Neural progenitor cell (in vitro differentiated cells): ENCODE measurements around the gene CYBA.

Experiments used
- CTCF ChIP-seq: fragments of 200-600 bp; sonication (generic); IDR thresholded peaks from 2 replicates; pipeline ENCODE4 v1.5.1; 2017; ENCODE audit warnings: antibody characterized with exemption, mild to moderate bottlenecking
- EZH2 ChIP-seq: fragments of 200-600 bp; sonication (generic); IDR thresholded peaks from 2 replicates; pipeline ENCODE4 v1.6.1; 2017; ENCODE audit warnings: antibody characterized with exemption, mild to moderate bottlenecking, moderate library complexity
- EZH2phosphoT487 ChIP-seq: fragments of 200-600 bp; sonication (generic); IDR thresholded peaks from 2 replicates; pipeline ENCODE4 v1.6.1; 2017; ENCODE audit warnings: antibody characterized with exemption

GRCh38 chr16:88676502-88677242 lies 25.8 kb upstream of the CYBA start:
- TF ChIP-seq CTCF: no peak
- no peak for TF ChIP-seq EZH2
- TF ChIP-seq EZH2phosphoT487: no peak
